Stimulated activated CD8-positive, alpha-beta memory T cell treated with anti-CD3 and anti-CD28 coated beads, Interleukin-2, amount 100 ng/mL, for 1 hour (primary cell): ENCODE data around the gene ASTL.
"Not testable (repeated sequence)": the region's sequence is repeated elsewhere in the genome, so short reads cannot be mapped to it uniquely, and the experiment has no call there.

Source experiments
- DNase-seq, 2 donors: peaks; one replicate each; pipeline ENCODE4 v3.0.0-alpha.2; 2020; ENCODE audit warnings: low read depth in 2 of 2

The ASTL gene

DNA sequence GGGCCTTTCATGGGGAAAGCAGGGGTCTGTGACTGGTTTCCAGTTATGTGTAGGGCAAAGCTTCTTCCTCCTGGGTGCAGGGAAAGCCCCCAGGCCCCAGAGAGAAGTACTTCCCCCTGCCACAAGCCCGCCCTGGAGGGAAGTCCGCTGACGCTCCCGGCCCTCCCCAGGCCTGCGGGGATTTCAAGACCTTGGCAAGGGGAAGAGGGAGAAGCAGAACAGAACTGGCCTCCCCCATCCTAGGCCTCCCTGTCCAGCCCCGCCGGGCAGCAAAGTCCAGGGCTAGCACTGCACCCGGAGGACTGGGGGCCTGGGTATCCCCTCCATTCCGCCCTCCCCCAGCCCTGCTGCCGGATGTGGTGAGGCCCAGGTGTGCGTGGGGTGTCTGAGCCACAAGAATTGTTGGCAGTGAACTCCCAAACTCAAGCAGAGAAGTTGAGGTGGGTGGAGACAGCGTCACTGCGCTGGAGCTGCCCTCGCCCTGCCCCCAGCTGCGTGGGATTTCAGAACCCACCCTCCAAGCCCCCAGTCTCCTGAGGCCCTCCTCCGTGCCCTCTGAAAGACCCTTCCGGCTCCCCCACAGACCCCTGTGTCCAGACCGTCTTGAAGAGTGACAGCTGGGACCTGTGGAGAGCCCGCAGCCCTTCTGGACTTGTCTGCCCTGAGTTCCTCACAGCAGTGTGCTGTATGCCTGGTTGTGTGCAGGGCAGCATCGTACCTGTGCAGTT, 8.0 kb upstream of the ASTL start:
- DNase-seq = peak; percentile 71 to 79

DNA sequence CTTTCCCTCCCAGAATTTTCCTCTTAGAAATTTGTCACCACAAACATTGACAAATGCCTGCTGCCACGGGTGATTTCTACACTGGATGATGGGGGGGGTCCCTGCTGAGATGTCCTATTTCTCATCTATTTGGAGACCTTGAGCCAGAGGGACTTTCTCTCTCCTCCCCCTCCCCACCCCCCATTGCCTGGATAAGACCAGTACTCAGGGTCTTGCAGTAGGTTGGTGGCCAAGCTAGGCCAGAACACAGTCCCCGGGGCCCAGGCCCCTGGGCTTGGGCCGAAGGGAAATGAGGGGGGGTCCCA, 7.5 kb upstream of the ASTL start:
- DNase-seq = no peak

DNA sequence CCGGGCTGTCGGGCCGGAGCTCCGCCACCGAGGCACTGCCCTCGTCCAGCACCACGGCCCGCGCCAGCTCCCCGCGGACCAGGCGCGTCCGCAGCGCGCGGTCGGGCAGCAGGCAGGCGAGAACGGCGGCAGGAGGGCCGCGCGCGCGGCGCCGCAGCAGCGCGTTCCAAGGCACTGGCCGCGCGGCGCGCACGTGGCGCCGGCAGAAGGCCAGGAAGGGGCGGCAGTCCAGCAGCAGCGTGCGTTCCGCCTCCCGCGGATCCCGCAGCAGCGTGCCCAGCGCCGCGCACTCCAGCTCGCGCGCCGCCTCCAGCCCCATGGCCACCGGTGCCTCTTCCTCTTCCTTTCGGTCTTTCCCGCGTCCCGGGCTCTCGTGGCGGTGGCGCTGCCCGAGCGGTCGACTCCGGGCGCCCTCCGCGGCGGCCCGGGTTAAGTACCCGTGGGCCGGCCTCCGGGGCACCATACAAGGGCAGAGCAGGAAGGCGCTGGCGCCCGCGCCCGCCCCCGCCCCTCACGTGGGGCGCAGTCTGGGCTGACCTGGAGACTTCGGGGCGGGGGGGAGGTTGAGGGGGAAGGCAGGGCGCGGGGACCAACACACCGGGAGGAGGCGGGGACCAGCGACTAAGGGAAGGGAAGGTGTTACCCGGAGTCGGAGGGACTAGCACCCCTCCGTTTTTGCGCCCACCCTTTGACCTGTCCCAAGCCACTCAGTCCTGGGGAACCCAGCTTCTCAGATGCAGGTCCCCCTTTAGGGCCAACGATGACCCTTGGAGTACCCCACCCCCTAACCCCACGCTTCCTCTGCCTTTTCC, 6.9 kb upstream of the ASTL start, which contains the start of gene DUSP2:
TSS of gene DUSP2 (minus strand) at position 405 of the 812 bp plus-strand sequence. CDS start at position 319, 86 bp downstream.
- peak; percentile 81 to 87 for DNase-seq

DNA sequence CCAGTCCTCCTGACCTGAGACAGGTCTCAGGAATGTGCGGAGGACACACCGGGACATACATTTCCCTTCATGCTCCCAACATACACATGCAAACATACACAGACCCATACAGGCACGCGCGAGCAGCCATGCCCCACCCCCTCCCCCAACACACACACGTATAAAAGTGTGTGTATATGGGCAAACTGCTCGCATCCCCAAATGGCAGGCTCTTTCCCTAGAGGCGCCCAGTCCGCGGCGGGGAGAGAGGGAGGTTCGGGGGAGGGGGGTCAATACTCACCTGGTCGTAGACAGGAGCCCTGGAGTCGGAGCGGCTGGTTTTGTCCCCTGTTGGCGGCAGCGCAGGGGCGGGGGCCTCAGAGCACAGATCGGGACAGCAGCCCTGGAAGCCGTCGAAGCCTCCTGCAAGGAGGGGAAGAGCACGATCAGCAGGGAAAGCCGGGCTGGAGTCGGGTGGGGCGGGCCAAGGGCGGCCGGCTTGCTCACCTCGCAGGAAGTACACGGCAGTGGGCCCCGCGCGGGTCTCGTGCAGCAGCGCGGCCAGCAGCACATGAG, 6.3 kb upstream of the ASTL start:
- no peak for DNase-seq

DNA sequence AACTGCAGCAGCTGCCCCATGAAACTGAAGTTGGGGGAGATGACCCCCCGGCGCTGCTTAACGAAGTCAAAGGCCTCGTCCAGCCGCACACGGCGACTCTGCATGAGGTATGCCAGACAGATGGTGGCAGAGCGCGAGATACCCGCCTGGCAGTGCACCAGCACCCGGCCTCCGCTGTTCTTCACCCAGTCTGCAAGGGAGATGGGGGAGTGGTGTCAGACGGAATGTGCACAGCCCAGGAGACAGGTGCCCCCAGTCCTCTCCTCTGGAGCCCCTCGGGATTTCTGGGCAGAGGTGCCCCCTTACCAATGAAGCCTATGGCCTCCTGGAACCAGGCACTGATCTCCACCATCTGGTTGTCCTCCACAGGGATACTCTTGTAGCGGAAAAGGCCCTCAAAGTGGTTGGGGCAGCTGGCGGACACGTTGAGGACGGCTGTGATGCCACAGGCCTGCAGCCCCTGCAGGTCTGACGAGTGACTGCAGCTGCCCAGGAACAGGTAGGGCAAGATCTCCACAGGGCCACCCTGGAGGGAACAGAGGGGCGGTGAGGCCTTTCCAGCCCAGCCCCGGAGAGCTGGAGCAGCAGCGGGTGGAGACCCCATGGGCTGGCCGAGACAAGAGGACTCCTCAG, 5.7 kb upstream of the ASTL start:
- no peak for DNase-seq

DNA sequence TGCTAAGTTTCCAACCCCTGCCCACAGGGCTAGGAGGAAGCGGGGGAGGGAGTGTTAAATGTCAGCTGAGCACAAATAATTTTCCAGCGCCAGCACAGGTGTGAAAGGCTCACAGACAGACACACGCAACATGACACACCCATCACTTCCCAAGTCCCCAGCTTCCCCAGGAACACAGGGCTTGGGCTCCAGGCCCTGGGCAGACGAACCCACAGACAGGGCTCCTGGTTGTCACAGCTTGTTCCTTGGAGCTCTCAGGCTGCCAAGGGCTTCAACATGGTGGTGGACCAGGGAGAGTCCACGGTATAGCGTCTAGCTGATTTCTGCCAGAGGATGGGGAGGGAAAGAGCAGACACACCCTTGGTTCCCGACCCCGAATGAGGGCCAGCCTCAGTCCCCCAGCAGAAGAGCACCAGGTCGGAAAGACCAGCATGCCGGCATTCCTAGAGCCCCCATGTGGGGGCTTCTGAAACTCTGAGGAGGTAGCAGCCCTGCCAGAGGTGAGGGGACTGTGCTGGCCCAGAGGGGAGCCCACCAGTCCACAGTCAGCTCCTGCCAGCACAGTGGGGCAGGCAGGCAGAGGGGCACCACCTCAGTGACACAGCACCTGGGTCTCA, 5.0 kb upstream of the ASTL start:
- DNase-seq = no peak

DNA sequence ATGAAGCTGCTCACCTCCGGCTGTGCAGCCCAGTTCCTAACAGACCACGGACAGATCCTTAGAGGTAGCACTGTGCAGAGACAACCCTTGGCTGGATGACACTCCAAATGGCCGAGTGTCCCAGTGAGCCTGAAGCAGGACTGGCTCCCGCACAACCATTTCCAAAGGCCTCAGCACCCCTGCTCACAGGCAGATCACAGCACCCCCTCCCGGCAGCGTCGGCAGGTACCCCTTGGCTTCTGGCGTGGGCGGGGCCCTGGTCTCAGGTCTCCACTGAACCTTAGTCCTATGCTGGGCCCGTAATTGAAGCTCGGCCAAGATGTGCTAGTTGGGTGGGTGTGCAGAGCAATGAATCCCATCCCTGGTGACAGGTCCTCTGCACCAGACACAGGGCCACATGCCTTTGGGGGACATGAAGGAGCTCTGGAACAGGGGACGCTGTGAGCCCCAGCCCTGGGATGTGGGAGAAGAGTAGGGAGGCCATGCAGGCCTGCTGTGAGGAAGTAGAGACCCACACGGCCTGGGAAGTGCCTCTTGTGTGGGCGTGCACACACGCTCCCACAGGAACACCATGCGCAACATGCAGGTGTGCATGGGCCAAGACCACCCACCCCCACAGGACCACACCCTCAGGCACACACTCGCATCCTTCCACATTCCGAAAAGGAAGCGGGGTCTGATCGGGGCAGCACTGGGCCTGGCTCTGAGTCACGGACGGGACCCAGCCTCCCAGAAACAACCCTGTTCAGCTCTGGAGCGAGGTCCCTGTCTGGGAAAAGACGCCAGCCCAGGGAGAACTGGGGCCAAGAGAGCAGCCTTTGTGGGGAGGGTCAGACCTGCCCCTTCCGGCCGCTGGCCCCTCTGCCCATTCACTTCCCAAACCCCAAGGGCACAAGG, 4.2 kb upstream of the ASTL start:
- DNase-seq = no peak

DNA sequence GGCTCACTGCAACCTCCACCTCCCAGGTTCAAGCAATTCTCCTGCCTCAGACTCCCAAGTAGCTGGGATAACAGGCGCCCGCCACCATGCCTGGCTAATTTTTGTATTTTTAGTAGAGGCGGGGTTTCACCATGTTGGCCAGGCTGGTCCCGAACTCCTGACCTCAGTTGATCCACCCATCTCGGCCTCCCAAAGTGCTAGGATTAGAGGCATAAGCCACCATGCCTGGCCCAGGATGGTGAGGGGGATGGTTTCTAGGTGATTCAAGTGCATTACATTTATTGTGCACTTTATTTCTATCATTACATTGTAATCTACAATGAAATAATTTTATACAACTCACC, 3.3 kb upstream of the ASTL start:
- DNase-seq = not testable (repeated sequence)

DNA sequence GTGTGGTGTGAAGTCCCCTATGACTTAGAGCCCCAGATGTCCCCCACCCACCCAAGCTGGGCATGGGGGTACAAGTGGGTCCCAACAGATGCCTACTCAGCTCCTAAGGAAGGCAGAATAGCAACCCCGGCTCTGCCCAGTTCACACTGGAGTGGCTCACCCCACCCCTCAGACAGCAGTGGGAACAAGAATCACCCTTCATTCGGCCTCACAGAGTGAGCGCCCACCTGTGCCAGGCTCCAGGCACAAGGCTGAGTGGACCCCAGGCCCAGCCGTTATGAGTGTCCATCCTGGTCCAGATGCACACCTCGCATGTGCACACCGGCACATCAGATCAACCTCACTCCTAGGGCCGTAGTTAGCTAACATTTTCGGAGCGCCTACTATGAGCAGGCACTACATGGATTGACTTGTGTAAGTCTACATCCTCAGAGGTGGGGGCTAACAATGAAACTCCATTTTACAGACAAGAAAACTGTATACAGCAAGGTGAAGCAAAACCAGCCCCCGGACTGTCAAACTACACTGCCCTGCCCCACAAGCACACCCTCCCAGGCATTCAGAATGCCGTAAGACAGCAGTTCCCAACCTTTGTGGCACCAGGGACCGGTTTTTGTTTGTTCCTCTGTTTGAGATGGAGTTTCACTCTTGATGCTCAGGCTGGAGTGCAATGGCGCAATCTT, 2.8 kb upstream of the ASTL start:
- no peak for DNase-seq

DNA sequence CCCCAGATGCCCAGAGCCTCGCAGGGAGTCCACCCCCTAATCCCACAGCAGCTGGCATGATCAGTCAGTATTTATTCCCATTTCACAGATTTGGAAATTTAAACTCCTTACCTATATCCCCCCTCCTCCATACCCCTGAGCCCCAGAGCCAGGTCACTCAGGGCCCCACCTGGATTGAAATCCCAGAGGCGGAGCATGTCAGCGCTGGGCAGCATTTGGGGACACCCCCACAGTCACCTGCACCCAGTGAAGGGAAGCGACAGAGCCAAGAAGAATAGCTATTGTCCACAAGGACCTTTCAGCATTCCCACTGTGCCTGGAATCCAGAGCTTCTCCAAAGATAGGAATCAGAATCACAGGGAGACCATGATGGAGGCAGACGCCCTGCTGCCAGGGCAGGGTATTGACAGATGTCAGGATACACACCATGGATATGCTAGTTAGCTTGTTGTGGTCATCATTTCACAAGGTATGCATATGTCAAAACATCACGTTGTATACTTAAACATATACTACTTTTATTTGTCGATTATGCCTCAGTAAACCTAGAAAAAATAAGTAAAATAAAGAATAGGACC, 968 bp upstream of the ASTL start:
- DNase-seq = no peak

DNA sequence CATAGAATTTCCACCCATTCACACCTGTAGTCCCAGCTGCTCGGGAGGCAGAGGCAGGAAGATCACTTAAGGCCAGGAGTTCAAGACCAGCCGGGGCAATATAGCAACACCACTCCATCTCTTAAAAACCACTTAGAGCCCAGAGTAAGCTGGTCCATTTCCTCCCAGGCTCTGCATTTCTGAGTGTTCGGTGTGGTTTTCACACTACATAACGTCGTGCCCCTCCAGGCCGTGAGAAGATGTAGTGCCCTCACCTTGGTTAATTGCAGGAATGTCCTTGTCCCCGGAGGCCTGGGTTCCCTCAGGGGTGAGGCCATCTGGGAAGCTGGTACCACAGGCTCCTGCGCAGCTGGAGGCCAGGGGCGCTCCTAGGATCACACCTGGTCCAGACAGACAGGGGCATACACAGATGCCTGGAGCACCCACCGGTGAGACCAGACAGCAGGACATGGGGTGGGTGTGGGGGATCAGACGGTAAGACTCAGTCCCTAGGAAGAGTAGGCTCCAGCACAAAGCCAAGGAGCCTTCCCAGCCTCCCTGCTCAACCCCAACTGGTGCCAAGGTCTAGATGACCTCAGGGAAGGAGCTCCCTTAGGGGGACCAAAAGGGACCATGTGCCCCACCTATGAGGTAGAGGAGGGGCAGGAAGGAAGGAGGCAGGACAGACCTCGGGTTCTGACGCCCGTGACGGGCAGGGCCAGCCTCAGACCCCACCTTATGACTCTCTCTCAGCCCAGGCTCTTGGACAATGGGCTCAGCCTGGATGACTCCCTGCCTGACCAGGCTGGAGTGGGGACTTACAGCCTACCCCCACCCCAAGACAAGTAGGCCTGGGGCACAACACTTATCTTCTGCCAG, 752 bp downstream of the ASTL start:
- no peak for DNase-seq

DNA sequence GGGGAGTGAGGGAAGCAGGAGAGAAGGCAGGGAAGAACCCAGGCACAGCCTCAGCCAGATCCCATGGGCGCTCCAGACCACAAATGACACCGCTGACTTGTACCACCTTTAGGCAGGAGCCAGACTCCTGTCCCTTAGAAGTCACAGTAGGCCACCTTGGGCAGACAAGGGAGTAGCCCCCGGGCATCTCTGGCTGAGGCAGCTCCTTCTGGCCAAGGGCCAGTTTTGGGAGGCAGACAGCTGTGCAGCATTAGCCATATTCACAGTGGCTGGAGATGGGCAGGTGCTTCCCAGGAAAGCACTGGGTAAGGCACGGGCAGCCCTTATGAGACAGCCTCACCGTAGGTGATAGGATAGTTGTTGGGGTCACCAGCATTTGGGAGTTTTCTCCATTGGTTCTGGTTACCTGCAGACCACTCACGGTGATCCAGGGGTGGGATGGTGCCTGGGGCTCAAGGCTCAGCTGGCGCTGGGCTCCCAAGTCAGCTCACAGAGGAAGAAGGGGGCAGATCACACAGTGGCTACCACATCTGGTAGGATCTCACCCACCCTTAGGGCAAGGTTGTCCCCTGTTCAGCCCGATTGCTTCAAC, 2.1 kb downstream of the ASTL start:
- DNase-seq = no peak

DNA sequence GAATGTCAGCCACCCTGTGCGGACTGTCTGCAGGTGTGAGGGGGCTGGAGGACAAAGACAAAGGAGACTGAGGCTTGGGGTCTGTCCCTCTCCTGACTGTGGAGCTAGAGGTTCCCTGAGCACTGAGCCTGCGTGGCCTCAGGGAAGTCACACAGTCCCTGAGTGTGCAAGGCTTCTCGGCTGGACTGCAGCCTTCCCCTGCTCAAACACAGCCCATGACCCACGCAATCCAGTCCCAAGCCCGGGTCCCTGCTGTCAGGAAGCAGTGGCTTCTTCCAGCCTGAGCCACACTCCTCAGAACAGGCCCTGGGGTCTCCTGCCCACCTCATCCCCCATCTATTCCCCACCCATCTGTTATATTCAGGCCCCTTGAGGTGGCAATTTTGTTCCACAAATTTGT, 2.7 kb downstream of the ASTL start:
- DNase-seq = no peak

DNA sequence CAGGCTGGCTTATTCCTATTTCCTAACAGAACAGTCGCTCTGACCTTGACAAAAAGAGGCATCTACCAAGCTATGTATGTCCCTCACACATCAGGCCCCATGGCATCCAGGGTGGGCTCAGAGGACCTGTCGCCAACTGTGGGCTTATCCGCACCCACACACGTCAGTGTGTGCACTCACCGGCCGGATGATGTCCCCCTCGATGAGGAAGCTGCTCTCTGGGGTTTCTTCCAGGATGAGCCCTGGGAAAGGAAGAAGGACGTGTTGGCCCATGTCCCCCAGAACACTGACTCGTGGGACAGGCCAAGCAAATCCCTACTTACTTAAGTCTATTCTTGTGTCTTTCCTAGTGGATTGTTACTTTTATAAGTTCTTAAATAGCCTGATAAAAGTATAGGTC, 3.1 kb downstream of the ASTL start:
- no peak for DNase-seq

DNA sequence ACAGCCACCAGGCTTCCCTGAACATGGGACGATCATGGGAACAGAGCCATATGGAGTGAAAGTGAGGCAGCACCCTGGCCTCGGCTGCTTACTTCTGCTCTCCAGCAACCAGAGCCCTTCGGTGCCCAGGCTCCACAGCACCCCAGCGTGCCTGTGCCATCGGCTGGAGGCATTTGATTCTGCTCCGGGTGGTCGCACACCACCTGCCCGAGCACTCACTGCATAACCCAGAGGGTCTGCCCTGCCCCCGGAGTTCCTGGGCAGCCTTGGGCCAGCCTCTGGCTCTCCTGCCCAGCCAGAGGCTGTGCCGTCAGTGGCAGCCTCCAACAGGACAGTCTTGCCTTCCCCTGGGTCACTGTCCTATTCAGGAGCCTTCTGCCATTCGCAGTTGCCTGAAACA, 3.9 kb downstream of the ASTL start:
- DNase-seq = no peak

DNA sequence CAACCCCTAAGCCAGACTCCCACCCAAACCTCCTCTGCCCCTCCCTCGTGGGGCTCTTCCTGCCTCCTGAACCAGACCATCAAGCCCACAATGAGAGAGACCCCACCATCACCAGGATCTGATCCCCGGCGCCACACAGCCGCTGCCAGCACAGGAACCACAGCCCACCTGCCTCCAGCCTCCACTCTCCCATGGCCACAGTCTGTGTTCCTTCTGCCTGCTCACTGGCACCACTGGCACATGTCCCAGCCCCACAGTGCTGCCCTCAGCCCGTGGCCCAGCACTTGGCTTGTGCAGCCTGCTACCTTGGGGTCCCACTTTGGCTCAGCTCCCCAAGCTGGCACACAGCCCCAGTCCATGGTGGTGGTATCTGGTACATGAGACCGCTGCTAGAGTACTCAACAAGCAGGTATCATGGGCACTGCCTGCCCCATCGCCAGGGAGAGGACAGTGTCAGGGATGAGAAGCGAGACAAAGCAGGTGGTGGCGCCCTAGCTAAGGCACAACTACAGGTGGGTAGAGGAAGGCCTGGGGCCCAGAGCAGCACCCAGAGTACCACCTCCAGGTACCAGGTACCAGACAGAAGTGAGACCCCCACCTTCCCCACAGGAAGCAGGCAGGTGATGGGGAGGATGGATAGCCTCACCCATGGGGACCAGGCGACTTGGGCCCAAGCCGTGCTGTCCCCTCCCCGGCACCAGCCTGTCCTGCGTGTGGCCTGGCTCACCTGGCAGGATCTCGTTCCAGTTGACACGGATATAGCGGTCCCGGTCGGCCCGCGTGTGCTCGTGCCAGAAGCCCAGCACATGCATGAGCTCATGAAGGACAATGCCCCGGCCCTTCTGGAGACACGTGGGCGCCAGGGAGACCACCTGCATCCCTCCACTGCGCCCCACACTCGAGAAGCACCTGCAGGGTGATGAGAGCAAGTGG, 6.2 kb downstream of the ASTL start:
- no peak for DNase-seq

DNA sequence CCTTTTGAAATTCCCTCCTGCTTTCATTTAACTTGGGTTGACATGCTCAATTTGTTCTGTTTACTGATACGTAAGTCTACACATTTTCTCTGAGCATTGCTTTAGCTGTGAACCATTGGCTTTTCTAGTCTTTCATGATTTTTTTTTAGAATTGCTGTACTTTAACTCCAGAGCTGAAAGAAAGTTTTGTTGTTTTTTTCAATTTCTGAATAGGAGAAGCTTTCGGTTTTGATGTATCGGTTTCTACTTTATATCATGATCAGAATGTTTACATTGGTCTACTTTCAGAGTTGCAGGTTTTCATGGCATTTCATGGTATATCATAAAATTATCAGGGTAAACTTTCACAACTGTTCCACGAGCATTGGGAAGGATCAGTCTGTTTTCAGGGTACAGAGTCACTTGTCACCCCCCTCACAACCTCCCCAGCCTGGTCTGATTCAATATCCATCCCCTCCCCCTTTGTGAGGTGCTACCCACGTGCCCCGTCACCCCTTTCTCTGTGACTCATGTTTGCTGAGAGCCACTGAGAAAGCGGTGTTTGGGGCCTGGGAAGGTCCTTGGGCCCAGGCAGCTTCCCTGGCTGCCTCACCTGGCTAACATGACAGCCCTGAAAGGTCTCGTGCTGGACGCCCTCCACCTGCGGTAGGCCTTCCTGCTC, 7.0 kb downstream of the ASTL start:
- DNase-seq = no peak
